Stimulated activated CD8-positive, alpha-beta memory T cell treated with anti-CD3 and anti-CD28 coated beads, Interleukin-4, amount 100 ng/mL, for 24 hours (primary cell): ENCODE data around the gene GPR26.

Experiments
- DNase-seq: peaks from one replicate; pipeline ENCODE4 v3.0.0-alpha.2; 2020; ENCODE audit warnings: low read depth

GPR26 gene

GRCh38 chr10:123666318-123667236 is at the start of gene GPR26:
Gene GPR26, plus strand, starts transcription at chr10:123666355. Its CDS starts 53 bp downstream, at chr10:123666408.
- no peak for DNase-seq

GRCh38 chr10:123618224-123618623 is 47.9 kb upstream of the GPR26 start:
- DNase-seq = no peak

- no peak for DNase-seq
These were observed 46.9 kb upstream of the GPR26 start for GRCh38 chr10:123619067-123619855.

GRCh38 chr10:123620621-123621020 is 45.5 kb upstream of the GPR26 start:
- DNase-seq = no peak

- no peak for DNase-seq
These were observed 44.7 kb upstream of the GPR26 start for GRCh38 chr10:123621492-123621891.

GRCh38 chr10:123621916-123622315 is 44.2 kb upstream of the GPR26 start:
- no peak for DNase-seq

DNA sequence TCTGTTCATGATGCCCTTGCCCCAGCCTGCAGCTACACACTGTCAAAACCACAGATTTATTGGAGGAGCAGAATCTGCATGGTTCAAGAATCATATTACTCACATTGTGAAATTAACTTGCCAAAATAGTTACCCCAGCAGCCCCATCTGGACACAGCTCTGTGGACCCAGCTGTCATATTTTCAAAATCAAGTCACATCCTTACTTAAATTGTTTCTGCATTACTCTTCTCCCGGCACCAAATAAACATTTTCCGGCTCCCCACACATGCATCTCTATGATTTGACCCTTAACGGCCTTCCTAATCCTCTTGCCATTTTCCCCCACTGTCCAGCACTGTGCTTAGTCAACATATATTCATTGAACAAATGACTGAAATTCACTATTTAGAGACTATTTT is 43.8 kb upstream of the GPR26 start:
- DNase-seq = no peak

DNA sequence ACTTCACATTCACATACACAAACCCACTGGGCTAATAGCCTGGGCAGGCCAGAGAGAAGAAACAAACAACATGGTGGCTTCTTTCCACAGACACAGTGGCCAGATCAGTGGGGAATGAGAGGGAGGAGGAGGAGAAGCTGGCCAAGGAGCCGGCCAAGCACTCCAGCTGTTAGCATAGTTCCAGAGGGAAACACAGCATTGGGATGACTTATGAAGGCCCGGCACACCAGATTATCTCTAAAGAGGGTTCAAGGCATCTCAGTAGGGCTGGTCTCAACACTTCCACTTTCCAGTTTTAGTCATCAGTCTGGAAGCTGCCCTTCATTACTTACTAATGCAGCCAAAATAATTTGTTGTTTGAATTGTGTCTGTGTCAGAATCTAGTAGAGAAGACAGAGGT is 42.1 kb upstream of the GPR26 start:
- DNase-seq = no peak

DNA sequence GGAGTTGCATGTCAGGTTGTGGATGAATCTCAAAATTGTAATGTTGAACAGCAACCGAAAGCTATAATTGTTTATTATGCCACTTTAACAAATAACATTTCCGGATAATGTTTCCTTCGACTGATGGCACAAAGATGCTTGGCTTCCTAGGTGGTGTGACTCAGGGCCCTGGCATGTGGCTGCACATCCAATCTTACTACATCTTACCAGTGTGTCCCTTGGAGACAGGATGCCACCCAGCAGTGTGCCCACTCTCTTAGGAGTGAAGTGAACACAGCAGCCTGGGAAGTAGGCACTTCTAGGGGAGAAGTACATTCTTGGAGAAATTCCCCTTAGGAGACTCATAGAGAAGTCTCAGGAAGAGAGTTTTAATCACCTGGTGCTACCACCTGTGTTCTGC is 33.0 kb upstream of the GPR26 start:
- no peak for DNase-seq

- DNase-seq = no peak
These were observed 32.5 kb upstream of the GPR26 start for GRCh38 chr10:123633636-123634035.

DNA sequence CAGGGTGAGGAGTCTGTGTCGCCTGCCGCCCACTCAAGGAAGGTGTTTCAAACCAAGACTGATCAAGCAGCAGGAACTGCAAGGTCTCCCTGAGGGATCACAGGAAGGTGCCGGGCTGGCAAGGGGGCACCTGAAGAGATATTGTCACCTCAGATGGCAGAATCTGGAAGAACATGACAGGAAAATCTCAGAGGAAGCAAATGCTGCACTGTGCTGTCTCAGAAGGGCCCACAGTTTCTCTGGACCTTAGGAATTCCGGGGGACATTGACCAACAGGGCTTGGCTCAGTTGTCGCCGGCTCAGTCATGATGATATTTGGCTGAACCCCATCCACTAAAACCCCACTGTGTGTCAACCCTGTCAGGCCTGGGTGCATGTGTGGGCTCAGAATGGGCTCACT is 31.9 kb upstream of the GPR26 start:
- DNase-seq = no peak

- DNase-seq = no peak
These were observed 31.0 kb upstream of the GPR26 start for GRCh38 chr10:123635131-123635530.

GRCh38 chr10:123635745-123636144 is 30.4 kb upstream of the GPR26 start:
- no peak for DNase-seq

GRCh38 chr10:123636598-123637325 is 29.4 kb upstream of the GPR26 start:
- DNase-seq = no peak

DNA sequence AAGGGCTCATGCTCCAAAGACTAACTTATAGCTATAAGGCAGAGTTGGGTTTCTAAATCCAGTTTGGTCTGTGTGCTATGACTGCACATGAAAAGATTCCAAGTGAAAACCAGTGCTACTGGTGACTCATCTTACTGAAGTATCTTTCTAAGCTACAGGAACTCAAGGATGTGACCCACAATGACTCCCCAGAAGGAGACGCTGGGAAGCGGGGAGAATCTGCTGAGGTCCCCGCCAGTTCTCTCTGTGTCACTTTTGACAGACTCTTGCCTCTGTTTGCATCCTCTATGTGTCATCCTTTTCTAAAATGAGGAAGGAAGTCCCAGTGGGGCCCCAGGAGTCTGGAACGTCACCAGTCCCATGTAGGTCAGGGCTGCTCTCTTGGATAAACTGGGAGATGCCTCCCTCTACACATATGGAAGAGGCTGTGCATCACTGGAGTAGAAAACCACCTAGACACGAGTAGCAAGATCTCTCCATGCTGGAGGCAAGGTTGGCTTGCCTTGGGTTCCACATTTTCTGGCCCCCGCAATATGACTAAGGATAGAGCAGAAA is 28.8 kb upstream of the GPR26 start:
- DNase-seq = no peak

GRCh38 chr10:123639131-123639530 is 27.0 kb upstream of the GPR26 start:
- DNase-seq = no peak

- no peak for DNase-seq
These were observed 26.1 kb upstream of the GPR26 start for GRCh38 chr10:123640016-123640535.

DNA sequence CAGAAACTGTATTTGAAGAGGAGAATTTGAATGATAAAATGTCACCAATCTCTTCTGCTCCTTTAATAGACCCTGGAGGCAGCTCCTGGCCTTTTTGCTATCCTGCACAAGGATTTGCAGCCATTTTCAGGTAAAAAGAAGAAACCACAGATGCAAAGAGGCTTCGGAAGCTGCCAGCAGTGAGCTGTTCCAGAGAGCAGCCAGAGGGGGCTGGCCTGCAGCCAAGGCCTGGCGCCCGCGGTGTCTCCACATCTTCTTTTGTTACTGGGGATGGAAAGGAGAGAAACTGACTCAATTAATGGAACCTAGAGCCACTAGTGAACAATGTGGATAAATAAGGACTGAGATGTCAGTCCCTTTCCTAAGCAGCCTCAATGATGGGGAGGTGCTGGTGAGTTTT is 23.9 kb upstream of the GPR26 start:
- DNase-seq = no peak

DNA sequence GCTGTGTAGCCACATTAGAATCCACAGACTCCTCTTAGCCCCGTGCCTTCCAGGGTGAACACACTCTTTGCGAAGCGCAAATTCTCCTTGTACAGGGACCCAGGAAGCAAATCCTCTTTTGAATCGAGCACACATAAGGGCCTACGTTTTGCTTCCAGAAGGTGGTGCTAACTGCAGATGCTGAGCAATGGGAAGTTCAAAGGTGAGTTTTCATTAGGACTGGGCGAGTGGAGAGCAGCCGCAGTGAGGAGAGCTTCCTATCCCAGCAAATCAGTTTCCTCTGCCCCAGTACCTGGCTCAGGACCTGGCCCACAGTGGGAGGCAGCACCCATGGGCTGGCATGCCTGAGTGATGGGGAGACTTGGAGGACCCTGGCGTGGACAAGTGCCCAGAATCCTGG is 23.5 kb upstream of the GPR26 start:
- no peak for DNase-seq

DNA sequence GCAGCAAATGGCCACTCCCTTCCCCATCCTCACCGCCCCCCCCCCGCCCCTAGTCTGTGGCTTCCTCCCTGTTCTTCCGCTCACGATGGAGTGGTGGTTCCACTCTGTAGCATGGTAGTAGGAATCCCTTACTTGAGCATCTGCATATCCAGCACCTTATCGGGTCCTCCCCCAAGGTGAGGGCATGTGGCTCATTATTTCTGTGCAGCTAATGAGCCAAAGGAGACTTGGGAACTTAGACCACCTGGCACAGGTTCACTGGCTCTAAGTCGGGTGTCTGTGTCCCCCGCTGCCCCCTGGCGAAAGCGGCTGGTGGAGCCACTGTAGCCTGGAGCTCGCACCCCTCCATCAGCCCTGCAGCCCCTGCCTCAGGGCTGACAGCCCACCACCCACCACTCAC is 22.8 kb upstream of the GPR26 start:
- no peak for DNase-seq

DNA sequence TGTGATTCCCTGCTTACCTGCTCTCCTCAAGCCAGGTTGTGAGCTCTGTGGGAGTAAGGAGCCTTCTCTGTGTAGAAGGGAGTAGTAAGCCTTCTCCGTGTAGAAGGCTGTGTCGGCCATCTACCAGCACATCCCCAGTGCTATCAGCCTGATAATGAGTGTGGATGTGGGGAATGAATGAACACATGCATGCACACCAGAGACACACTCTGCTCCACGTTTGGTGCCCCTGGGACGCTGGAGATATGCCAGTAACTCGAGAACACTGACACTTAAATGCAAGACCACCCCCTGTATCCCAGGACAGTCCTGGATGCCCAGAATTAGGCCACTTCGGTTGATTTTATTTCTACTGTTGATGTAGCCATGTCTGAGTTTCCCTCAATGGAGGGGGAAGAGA is 21.1 kb upstream of the GPR26 start:
- DNase-seq = no peak

GRCh38 chr10:123645615-123646014 is 20.5 kb upstream of the GPR26 start:
- DNase-seq = no peak
